HG03469 (cell line): ENCODE data around the gene SLK.
A peak's percentile ranks its signal among the peaks of the same experiment; 100 is the strongest.

Source experiments
- ATAC-seq: cut with Tn5 transposase; IDR thresholded peaks from one replicate; pipeline ENCODE4 v1.9.1; 2021; ENCODE audit warnings: mild to moderate bottlenecking, moderate library complexity, moderate number of reproducible peaks; ENCODE audit not compliant: unreplicated experiment

SLK gene

DNA sequence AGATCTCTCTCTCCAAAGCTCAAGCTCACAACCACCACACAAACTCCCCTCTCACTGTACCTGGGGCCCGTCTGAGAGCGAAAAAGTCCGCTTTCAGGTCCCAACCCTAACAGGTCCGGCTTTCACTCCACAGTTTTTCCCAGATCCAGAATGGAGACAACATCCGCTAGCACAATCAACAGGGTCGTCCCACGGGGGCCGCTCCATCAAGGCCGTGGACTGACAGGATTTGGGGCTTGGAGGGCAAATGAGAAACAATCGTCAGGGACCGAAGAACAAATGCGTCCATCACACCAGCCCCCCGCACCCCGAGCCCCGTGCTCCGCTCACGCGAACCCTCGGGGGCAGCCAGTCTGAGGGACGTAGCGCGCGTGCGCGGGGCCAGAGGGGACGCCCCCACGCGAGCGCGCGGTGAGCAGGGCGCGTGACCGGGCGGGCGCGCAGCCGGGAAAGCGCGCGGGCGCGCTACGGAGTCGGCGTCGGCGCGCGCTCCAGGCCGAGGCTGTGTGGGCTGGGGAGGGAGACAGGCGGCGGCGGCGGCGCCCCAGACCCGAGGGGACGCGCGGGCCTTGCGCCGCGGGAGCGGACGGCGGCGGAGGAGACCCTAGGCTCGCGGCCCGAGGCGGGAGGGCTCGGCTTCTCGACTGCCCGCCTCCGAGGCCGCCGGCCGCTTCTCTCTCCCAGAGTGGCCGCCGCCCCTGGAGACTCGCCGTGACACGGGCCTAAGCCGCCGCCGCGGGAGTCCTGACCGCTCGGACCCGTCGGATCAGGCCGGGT, at the start of gene SLK:
TSS of gene SLK (plus strand) at position 470 of the 777 bp plus-strand sequence. CDS start 606 bp downstream, outside the sequence.
- ATAC-seq = peak; percentile 68

DNA sequence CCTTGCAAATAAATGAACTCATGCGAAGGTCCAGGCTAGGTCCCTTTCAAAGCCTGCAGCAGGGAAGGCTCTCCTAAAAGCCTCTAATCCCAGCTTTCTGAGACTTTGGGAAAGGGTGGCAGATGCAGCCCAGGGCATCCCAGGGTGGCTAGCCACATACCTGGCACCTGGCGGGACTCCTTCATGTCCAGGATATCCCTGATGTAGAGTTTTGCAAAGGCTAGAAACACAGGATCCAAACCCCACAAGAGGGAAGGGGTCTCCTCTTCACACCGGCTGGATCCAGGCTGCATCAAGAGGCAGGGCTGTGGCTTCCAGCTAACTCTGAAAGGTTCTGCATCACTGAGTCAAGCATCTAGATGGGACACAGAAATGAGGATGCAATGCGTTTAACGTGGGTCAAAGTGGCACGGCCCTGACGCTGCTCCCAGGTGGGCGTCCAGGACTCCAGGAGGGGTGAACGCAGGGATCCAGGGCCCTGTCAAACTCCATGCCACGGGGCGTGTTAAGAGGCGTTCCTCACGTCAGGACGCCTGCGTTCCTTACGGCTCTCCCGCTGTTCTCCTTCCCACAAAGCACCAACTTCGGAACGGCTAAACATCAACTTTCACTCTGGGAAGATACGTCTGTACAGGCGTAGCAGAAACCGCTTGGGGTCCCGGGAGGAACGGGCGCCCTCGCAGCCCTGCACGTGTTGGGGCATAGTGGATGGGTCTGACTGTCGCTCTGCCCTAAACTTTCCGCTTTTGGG, 49.5 kb upstream of the SLK start:
- peak; percentile 4 for ATAC-seq

DNA sequence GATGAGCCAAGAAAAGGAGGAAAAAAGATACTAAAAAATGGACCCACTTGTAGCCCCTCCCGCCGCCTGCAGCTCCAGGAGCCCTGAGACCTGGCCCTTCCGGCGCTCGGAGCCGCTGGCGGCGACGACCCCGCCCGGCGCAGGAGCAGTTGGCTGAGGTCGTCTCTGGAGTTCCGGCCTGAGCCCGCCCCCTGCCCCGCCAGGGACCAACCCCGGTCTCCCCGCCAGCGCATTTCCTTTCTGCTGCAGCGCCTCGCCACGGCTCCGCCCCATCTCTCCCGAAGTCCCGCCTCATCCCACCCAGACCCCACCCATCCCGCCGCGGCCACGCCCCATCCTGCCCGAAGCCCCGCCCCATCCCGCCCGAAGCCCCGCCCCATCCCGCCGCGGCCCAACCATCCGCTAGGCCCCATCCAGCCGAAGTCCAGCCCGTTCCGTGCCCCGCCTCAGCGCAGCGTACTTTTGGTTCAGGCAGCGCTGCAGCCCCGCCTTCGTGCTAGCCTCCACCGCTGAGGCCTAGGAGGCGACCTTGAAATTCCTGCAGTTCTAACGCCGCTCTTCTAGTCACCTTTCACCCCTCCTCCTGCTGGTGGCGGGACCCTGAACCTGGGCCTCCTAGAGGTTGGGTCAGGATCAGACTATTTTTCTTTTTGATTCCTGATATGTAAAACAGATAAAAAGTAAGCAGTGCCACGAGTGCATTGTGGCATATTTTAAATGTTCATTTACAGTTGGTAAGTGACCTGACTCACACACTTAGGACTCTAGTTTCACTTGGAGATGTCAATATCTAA, 48.7 kb upstream of the SLK start, which contains the start of gene STN1:
TSS of gene STN1 (minus strand) at position 132 of the 794 bp plus-strand sequence. CDS start 590 bp downstream, outside the sequence.
- ATAC-seq = peak; percentile 82

DNA sequence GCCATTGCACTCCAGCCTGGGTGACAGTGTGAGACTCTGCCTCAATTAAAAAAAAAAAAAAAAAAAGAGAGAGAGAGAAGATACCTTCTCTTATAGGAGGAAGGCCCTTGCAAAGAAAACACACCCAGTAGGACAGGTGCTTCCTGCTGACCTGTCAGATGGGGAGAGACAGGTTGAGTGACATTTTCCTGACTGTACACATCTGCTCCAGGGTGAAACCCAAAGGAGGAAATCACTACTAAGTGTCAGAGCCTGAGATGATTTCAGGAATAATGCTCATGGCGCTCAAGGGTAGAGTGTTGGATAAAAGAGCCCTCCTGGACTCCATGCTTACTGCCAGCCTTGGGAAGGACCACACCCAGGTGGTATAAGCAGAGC, 47.3 kb upstream of the SLK start:
- no peak for ATAC-seq

DNA sequence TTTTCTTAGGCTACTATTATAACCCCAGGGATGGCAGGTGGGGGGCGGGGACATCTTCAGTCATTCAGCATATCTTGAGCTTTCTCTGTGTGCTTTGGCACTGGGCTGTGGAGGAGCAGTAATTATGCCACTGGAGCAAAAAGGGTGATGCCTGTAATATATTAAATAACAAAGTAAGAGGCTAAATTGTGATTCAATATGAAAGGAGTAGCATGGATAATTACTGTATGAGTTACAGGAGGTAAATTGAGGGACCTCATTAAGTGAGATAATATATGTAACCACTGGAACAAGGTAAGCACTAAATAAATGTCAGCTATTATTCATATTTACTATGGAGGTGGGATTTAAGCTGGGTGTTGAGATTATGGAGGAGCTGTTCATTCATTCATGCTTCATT, 45.7 kb upstream of the SLK start:
- ATAC-seq = no peak

DNA sequence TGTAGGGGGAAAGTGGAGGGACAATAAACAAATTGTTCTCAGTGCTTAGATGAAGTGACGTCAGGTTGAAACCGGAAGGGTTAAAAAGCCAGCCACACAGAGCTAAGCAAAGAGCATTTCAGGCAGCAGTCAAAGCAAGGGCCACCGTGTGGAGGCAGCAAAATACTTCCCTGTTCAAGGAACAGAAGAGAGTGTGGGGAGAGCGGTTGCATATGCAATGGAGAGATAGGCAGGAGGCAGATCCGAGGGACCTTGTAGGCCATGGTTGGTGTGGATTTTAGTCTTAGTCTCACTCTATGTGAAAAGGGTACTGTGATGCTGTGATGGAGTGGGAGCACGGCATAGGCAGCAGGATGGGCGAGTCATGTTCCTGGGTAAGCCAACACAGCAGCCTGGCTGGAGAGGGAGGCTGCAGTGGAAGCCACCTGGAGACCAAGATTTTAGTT, 45.2 kb upstream of the SLK start:
- ATAC-seq = no peak

DNA sequence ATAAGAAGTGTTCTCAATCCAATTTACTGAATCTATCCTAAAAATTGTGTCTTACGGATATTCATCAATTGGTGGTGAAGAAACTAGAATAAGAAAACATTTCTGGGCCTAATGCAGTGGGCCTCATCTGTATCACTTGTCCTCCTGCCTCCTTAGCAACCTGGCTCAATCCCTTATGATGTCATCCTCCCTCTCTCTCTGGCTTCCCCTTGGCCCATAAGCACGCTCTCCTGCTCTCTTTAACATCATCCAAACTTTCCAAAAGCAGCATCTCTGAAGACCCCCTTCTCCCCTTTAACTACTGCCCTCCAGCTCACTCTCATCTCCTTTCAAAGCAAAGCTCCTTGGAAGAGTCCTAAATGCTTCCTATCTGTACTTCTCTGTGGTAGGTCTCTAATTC, 44.3 kb upstream of the SLK start:
- no peak for ATAC-seq

DNA sequence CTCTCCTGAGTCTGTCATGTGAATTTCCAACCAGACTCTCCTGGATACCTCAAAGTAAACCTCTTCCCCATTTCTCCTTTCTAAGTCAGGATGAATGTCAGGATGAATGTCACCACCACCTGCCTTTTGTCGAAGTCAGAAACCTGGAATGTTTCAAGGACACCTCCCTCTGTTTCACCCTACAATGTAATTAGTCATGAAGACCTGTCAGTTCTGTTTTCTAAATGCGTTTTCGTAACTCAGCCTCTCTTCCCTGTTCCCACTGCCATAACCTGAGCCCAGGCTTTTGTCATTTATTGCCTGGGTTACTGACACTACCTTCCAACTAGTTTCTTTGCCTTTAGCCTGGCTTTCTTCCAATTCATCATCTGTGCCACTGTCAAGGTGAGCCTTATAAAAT, 43.4 kb upstream of the SLK start:
- no peak for ATAC-seq

DNA sequence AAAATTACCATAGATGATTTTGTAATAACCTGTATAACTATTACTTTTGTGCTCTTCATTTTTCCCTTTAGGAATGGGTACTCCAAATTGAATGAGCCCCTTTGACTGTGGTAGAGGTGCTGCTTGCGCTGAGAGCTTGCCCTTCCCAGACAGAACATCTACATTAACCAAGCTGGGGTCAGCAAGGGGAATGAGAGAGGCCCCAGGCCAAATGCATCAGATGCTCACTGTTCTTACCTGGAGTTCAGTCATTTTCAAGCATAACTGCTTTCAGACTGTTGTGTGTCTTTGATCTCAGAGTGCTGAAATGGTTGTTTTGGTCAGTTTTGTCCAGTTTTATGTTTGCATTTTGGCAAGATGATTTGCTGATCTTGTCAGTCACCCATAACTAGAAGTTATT, 41.3 kb upstream of the SLK start:
- ATAC-seq = no peak

DNA sequence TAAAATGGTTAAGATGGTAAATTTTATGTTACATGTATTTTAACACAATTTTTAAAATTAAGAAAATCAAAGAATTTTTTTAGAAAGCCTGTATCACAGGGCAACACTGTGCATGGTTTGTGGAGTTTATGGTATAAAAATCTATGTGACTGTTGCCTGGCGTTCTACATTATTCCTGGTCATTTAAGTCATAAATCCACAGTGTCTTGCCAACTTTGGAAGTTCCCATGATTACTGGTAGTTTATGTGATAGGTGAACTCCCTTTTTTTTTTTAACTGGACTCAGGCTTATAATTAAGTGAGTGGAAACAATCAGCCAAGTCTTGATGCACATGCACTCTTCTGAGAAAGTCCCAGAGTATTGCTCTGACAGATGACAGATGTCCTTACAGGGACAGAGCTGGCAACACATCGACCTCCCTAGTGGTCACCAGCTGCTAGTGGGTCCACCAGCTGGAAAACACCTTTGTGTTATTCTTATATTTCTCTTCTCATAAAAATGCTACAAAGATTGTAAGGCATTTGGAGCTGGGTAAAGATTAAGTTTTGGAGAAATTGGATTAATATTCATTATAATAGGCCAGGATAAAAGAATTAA, 40.1 kb upstream of the SLK start:
- ATAC-seq = no peak

DNA sequence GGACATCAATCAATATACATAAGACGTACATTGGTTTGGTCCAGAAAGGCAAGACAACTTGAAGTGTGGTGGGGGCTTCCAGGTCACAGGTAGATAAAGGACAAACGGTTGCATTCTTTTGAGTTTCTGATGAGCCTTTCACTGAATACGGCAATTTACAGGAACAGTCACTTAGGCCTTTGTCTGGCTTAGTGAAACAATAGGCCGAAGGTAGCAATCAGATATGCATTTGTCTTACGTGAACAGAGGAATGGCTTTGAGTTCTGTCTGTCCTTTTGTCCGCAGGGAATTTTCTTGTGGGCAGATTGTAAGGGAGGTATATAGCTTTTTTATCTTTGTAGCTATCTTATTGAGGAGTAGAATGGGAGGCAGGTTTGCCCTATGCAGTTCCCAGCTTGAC, 38.2 kb upstream of the SLK start:
- ATAC-seq = no peak

DNA sequence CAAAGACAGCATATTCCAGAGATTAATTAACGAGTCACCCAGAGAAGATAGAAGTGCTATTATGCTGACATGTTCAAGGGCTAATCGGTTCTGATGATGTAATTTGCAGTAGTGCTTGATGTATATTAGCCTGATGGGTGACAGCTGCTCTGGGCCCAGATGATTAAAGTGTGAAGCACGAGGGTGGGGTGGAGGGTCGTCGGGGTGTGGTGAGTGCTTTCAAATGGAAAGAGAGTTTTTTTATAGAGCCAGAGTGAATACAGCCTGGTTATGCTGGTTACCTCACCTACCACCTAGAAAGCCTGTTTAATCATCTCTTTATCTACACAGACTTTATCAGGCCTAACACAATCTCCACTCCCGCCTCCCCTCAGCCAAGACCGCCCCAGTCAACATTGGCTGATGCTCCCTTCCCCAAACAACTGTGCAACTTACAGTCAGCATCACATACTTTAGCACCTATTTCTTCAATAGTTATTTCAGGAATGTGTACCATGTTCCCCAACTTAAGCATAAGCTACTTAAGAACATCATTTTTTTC, 37.5 kb upstream of the SLK start:
- no peak for ATAC-seq

DNA sequence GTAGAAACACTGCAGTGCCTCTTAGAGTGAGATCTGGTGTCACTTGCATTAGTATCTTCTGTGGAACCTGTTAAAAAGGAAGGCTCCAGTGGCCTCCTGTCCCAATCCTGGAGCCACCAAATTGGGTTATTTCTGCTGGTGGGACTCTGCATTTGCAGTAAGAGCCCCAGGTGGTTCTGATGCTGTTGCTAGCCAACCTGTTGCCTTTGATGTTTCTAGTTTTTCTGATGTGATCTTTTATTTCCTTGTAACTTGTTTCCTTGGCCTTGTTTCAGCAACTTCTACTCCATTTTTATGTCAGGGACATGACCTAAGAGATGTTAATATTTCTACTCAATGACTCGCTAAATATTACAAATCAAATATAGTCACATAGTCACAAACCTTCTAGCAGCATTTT, 36.5 kb upstream of the SLK start:
- no peak for ATAC-seq

DNA sequence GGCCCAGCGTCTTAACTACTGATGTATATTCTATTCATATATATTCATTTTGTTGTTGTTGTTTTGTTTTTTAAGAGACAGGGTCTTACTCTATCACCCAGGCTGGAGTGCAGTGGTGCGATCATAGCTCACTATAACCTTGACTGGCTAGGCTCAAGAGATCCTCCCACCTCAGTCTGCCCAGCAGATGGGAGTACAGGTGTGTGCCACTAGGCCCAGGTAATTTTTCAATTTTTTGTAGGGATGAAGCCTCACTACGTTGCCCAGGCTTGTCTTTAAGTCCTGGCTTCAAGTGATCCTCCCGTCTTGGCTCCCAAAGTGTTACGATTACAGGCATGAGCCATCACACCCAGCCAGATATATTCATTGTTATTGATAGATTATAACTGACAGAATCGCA, 36.1 kb upstream of the SLK start:
- no peak for ATAC-seq

DNA sequence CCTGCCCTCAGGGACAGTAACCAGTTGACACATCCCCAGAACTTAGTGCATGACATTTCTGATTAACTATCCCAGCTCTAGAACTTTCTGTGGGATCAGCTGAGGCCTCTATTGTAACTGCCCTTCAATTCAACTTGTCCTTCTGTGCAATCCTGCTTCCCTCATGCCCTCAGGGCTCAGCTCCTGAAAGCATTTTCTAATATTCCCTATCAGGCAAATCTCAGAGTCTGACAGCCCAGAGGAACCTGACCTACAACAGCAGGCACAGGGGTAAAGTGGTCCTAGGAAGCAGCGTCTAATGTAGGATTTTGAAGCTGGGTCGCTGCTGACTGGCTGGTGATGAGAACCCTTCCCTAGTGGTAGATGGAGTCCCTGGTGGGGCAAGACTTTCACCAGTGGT, 35.3 kb upstream of the SLK start:
- ATAC-seq = no peak

DNA sequence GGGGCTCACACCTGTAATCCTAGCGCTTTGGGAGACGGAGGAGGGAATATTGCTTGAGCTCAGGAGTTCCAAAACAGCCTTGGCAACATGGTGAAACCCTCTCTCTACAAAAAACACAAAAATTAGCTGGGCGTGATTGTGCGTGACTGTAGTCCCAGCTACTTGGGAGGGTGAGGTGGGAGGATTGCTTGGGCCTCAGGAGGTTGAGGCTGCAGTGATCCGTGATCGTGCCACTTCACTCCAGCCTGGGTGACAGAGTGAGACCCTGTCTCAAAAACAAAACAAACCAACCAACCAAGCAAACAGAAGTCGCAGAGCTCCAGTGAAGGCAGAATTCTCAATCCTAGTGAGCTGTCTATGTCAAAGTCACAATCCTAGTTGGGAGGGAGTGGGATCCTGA, 34.7 kb upstream of the SLK start:
- no peak for ATAC-seq

DNA sequence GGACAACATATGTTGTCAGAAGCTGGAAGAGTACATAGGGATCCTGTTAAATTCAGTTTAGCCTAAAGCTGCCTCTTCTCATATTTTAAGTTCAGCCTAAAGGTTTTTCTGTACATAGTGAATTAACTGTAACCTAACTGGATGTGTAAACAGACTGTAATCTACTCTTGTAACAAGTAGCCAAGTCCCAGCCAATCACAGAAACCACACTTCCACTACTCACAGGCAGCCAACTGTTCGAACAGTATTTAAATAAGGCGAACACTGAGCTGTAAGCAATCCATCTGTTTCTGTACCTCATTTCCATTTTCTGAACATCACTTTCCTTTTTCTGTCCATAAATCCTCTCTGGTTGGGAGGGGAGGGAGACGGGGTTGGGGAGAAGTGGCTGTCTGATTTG, 34.0 kb upstream of the SLK start:
- ATAC-seq = no peak

DNA sequence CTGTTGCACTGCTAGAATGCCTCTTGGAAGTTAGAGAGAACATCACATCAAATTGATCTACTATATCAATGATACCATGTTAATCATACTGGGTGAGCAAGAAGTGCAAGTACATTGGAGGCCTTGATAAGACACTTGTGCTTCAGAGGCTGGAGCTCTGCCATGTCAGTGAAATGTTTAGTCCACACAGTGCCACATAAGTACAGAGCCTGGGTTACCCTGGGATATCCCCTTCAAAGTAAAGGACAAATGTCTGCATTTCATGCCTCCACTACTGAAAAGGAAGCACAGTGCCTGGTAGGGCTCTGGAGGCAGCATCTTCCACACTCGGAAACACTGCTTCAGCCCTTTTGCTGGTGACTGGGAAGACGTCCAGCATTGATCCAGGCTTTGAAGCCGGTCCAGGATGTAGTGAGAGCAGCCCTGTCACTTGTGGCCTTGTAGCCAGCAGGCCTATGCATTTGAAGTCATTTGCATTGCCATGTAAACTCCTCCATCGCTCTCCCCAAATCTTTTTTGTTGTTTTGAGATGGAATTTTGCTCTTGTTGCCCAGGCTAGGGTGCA, 33.3 kb upstream of the SLK start:
- no peak for ATAC-seq

DNA sequence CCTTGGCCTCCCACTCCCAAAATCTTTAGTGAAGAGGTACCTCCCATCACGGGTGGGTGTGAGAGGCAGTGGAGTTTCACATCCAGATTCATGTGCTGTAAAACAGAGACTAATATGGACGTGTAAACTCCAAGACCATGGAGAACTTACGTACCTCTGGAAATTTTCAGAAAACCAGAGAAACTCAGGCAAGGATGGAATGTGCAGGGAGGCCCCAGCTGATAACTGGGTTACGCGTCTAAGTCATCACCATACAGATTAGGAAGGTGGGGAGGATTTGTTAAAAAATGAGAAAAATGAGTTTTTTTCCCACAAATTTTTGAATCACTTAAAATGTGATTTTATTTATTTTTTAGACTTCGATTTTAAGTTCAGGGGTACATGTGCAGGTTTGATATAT, 32.6 kb upstream of the SLK start:
- ATAC-seq = no peak

DNA sequence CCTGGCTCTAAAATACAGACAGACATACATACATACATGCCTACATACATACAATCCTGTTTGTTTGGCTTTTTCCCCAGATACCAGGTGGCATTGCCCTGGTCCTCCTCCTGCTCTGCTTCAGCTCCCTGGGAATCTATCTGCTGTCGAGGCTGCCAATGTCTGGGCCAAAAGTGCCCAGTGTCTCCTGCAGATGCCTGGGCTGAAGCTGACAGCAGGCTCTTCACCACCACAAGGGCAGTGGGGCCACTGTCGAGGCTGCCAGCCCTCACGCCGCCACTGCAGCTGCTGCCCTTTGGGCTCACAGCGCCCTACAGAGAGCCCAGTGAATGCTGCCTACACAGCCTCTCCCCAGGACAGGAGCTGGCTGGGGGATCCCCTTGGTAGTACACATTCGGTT, 30.9 kb upstream of the SLK start:
- ATAC-seq = no peak
